Type B pancreatic cell (in vitro differentiated cells): ENCODE measurements around the gene ELN. TPM values are rescaled to one million over a fixed set of nuclear protein-coding genes. Genes with fewer than 3 reads are reported as not detected.

ENCODE experiments used
- DNase-seq: peaks from one replicate; pipeline ENCODE4 v3.0.0; 2021; ENCODE audit warnings: mixed read lengths; ENCODE audit not compliant: unreplicated experiment; ENCODE audit errors: extremely low spot score
- H3K27ac Mint-ChIP-seq: 2 replicates; pipeline ENCODE4 v1.8.0; 2021; ENCODE audit warnings: mild to moderate bottlenecking, mixed read lengths
- H3K27me3 Mint-ChIP-seq: 2 replicates; pipeline ENCODE4 v1.8.0; 2021; ENCODE audit warnings: mixed read lengths
- H3K36me3 Mint-ChIP-seq: 2 replicates; pipeline ENCODE4 v1.8.0; 2021; ENCODE audit warnings: mixed read lengths
- H3K4me1 Mint-ChIP-seq: one replicate; pipeline ENCODE4 v1.8.0; 2021; ENCODE audit warnings: mixed read lengths; ENCODE audit not compliant: unreplicated experiment
- H3K4me3 Mint-ChIP-seq: 2 replicates; pipeline ENCODE4 v1.8.0; 2021; ENCODE audit warnings: mild to moderate bottlenecking, mixed read lengths
- H3K9me3 Mint-ChIP-seq: 2 replicates; pipeline ENCODE4 v1.8.0; 2021; ENCODE audit warnings: mixed read lengths
- CTCF ChIP-seq: fragments of 200-600 bp; sonication (generic); conservative IDR thresholded peaks from 2 replicates; pipeline ENCODE4 v1.5.0; 2021; ENCODE audit warnings: antibody characterized with exemption, mild to moderate bottlenecking
- total RNA-seq: library from RNA; stranded (reverse); gene quantifications from 2 replicates; pipeline ENCODE4 v1.2.1, GENCODE V29; 2021; ENCODE audit warnings: low replicate concordance

Gene ELN
- total RNA-seq, 1 donor from 2014 or later, result 8.8 TPM

- Mint-ChIP-seq H3K27ac (no peak overlapping the region), H3K9me3 (peaks cover 5% of the 10 kb centered on the region), H3K36me3 (no peaks in the 10 kb centered on the region), H3K4me3 (no peak overlapping the region), H3K27me3 (no peaks in the 10 kb centered on the region), H3K4me1 (peaks cover 5% of the 10 kb centered on the region)
- no peak for DNase-seq
- TF ChIP-seq CTCF, result no peak
Measured at GRCh38 chr7:73995821-73996511, 32.0 kb upstream of the ELN start.

GRCh38 chr7:73997056-73997455, 30.9 kb upstream of the ELN start:
- no peak for DNase-seq
- H3K36me3 Mint-ChIP-seq, result no peaks in the 10 kb centered on the region
- no peak overlapping the region for H3K27ac Mint-ChIP-seq
- no peak overlapping the region for H3K4me3 Mint-ChIP-seq
- TF ChIP-seq CTCF, result no peak
- peaks cover 5% of the 10 kb centered on the region for H3K9me3 Mint-ChIP-seq
- H3K27me3 Mint-ChIP-seq, result no peaks in the 10 kb centered on the region
- peaks cover 5% of the 10 kb centered on the region for H3K4me1 Mint-ChIP-seq

- H3K9me3 Mint-ChIP-seq, result no peaks in the 10 kb centered on the region
- no peaks in the 10 kb centered on the region for H3K27me3 Mint-ChIP-seq
- H3K4me1 Mint-ChIP-seq, result no peaks in the 10 kb centered on the region
- no peak for DNase-seq
- no peak overlapping the region for H3K27ac Mint-ChIP-seq
- no peak for TF ChIP-seq CTCF
- no peak overlapping the region for H3K4me3 Mint-ChIP-seq
- no peaks in the 10 kb centered on the region for H3K36me3 Mint-ChIP-seq
Measured at GRCh38 chr7:73999664-74000435, 28.1 kb upstream of the ELN start.

- no peak overlapping the region for H3K27ac Mint-ChIP-seq
- no peaks in the 10 kb centered on the region for H3K36me3 Mint-ChIP-seq
- no peaks in the 10 kb centered on the region for H3K4me1 Mint-ChIP-seq
- no peaks in the 10 kb centered on the region for H3K9me3 Mint-ChIP-seq
- H3K4me3 Mint-ChIP-seq, result no peak overlapping the region
- no peak for TF ChIP-seq CTCF
- no peak for DNase-seq
- no peaks in the 10 kb centered on the region for H3K27me3 Mint-ChIP-seq
Measured at GRCh38 chr7:74000489-74001149, 27.4 kb upstream of the ELN start.

- TF ChIP-seq CTCF, result no peak
- H3K4me3 Mint-ChIP-seq, result no peak overlapping the region
- H3K4me1 Mint-ChIP-seq, result peaks cover under 1% of the 10 kb centered on the region
- DNase-seq, result no peak
- no peak overlapping the region for H3K27ac Mint-ChIP-seq
- no peaks in the 10 kb centered on the region for H3K27me3 Mint-ChIP-seq
- H3K9me3 Mint-ChIP-seq, result no peaks in the 10 kb centered on the region
- no peaks in the 10 kb centered on the region for H3K36me3 Mint-ChIP-seq
Measured at GRCh38 chr7:74001150-74001494, 26.9 kb upstream of the ELN start.
